ENCODE data around the gene MID1IP1.
A peak's percentile ranks its signal among the peaks of the same experiment; 100 is the strongest.

The MID1IP1 gene

GRCh38 chrX:38799995-38800580, 1.2 kb upstream of the MID1IP1 start:
- WGBS, 2 experiments: 87 to 95% methylated on average over 5 of the region's 5 CpGs

DNA sequence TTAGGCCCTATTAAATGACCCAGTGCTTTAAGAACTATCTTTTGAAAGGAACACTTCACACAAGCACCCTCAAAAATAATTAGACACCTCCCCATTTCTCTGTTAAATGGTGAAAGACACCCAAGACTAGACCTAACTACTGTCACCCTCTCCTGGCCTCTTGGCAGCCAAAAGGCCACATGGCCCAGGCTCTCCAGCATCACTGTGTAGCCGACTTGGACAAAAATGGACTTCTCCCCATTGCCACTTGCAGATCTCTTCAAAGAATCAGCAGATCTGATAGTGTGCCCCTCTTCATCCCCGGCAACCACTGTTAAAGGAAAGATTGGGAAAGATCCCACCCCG, 2.0 kb downstream of the MID1IP1 start:
- no peaks in the 10 kb centered on the region for H3K36me3 ChIP-seq (ENCODE audit: control insufficient read depth, insufficient read depth, low read length)
- 0 to 6% methylated on average over 3 of the region's 3 CpGs for WGBS, 2 experiments
- H3K27me3 ChIP-seq (ENCODE audit: control insufficient read depth, insufficient read depth, low read length, poor library complexity, severe bottlenecking): no peaks in the 10 kb centered on the region
- H3K4me3 ChIP-seq (ENCODE audit: insufficient read depth, low read depth, low read length): peak overlapping the region; percentile 70
- peak overlapping the region; percentile 81 for H3K27ac ChIP-seq (ENCODE audit: insufficient read depth, low read depth, low read length, poor library complexity, severe bottlenecking)
- H3K4me1 ChIP-seq (ENCODE audit: control insufficient read depth, insufficient read depth, low read length): no peaks in the 10 kb centered on the region
- H3K9me3 ChIP-seq (ENCODE audit: control insufficient read depth, low read length): no peaks in the 10 kb centered on the region

More at GRCh38 chrX:38799995-38800580, 1.2 kb upstream of the MID1IP1 start:
- Histone ChIP-seq H3K27ac (ENCODE audit: insufficient read depth, low read depth, low read length, poor library complexity, severe bottlenecking) (no peak overlapping the region), H3K36me3 (ENCODE audit: control insufficient read depth, insufficient read depth, low read length) (no peaks in the 10 kb centered on the region), H3K4me3 (ENCODE audit: insufficient read depth, low read depth, low read length) (no peak overlapping the region), H3K4me1 (ENCODE audit: control insufficient read depth, insufficient read depth, low read length) (no peaks in the 10 kb centered on the region), H3K27me3 (ENCODE audit: control insufficient read depth, insufficient read depth, low read length, poor library complexity, severe bottlenecking) (no peaks in the 10 kb centered on the region), H3K9me3 (ENCODE audit: control insufficient read depth, low read length) (no peaks in the 10 kb centered on the region)

GRCh38 chrX:38803588-38804431, 2.6 kb downstream of the MID1IP1 start:
- no peaks in the 10 kb centered on the region for H3K9me3 ChIP-seq (ENCODE audit: control insufficient read depth, low read length)
- H3K36me3 ChIP-seq (ENCODE audit: control insufficient read depth, insufficient read depth, low read length): no peaks in the 10 kb centered on the region
- H3K4me3 ChIP-seq (ENCODE audit: insufficient read depth, low read depth, low read length): peak overlapping the region; percentile 70
- 0% methylated on average over 64 of the region's 64 CpGs for WGBS, 2 experiments
- no peaks in the 10 kb centered on the region for H3K4me1 ChIP-seq (ENCODE audit: control insufficient read depth, insufficient read depth, low read length)
- H3K27ac ChIP-seq (ENCODE audit: insufficient read depth, low read depth, low read length, poor library complexity, severe bottlenecking): peak overlapping the region; percentile 81
- H3K27me3 ChIP-seq (ENCODE audit: control insufficient read depth, insufficient read depth, low read length, poor library complexity, severe bottlenecking): no peaks in the 10 kb centered on the region

GRCh38 chrX:38804432-38804681, 3.1 kb downstream of the MID1IP1 start:
- no peaks in the 10 kb centered on the region for H3K9me3 ChIP-seq (ENCODE audit: control insufficient read depth, low read length)
- H3K4me1 ChIP-seq (ENCODE audit: control insufficient read depth, insufficient read depth, low read length): peaks cover under 1% of the 10 kb centered on the region
- no peaks in the 10 kb centered on the region for H3K36me3 ChIP-seq (ENCODE audit: control insufficient read depth, insufficient read depth, low read length)
- H3K27ac ChIP-seq (ENCODE audit: insufficient read depth, low read depth, low read length, poor library complexity, severe bottlenecking): peak overlapping the region; percentile 36
- peak overlapping the region; percentile 70 for H3K4me3 ChIP-seq (ENCODE audit: insufficient read depth, low read depth, low read length)
- WGBS, 2 experiments: 0 to 1% methylated on average over 19 of the region's 19 CpGs
- H3K27me3 ChIP-seq (ENCODE audit: control insufficient read depth, insufficient read depth, low read length, poor library complexity, severe bottlenecking): no peaks in the 10 kb centered on the region

DNA sequence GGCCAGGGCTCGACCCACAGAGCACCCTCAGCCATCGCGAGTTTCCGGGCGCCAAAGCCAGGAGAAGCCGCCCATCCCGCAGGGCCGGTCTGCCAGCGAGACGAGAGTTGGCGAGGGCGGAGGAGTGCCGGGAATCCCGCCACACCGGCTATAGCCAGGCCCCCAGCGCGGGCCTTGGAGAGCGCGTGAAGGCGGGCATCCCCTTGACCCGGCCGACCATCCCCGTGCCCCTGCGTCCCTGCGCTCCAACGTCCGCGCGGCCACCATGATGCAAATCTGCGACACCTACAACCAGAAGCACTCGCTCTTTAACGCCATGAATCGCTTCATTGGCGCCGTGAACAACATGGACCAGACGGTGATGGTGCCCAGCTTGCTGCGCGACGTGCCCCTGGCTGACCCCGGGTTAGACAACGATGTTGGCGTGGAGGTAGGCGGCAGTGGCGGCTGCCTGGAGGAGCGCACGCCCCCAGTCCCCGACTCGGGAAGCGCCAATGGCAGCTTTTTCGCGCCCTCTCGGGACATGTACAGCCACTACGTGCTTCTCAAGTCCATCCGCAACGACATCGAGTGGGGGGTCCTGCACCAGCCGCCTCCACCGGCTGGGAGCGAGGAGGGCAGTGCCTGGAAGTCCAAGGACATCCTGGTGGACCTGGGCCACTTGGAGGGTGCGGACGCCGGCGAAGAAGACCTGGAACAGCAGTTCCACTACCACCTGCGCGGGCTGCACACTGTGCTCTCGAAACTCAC, 3.6 kb downstream of the MID1IP1 start:
- Histone ChIP-seq H3K27ac (ENCODE audit: insufficient read depth, low read depth, low read length, poor library complexity, severe bottlenecking) (peak overlapping the region; percentile 36), H3K4me3 (ENCODE audit: insufficient read depth, low read depth, low read length) (peak overlapping the region; percentile 70), H3K9me3 (ENCODE audit: control insufficient read depth, low read length) (no peaks in the 10 kb centered on the region), H3K4me1 (ENCODE audit: control insufficient read depth, insufficient read depth, low read length) (peaks cover 5% of the 10 kb centered on the region), H3K27me3 (ENCODE audit: control insufficient read depth, insufficient read depth, low read length, poor library complexity, severe bottlenecking) (no peaks in the 10 kb centered on the region), H3K36me3 (ENCODE audit: control insufficient read depth, insufficient read depth, low read length) (no peaks in the 10 kb centered on the region)
- 1% methylated on average over 66 of the region's 66 CpGs for WGBS, 2 experiments

GRCh38 chrX:38805432-38806389, 4.5 kb downstream of the MID1IP1 start:
- 1% methylated on average over 30 to 38 of the region's 41 CpGs for WGBS, 2 experiments
- no peaks in the 10 kb centered on the region for H3K36me3 ChIP-seq (ENCODE audit: control insufficient read depth, insufficient read depth, low read length)
- H3K4me3 ChIP-seq (ENCODE audit: insufficient read depth, low read depth, low read length): peak overlapping the region; percentile 70
- no peaks in the 10 kb centered on the region for H3K9me3 ChIP-seq (ENCODE audit: control insufficient read depth, low read length)
- no peaks in the 10 kb centered on the region for H3K27me3 ChIP-seq (ENCODE audit: control insufficient read depth, insufficient read depth, low read length, poor library complexity, severe bottlenecking)
- peak overlapping the region; percentile 44 for H3K27ac ChIP-seq (ENCODE audit: insufficient read depth, low read depth, low read length, poor library complexity, severe bottlenecking)
- peaks cover 5% of the 10 kb centered on the region for H3K4me1 ChIP-seq (ENCODE audit: control insufficient read depth, insufficient read depth, low read length)

GRCh38 chrX:38806875-38807621, 5.8 kb downstream of the MID1IP1 start:
- Histone ChIP-seq H3K27me3 (ENCODE audit: control insufficient read depth, insufficient read depth, low read length, poor library complexity, severe bottlenecking) (no peaks in the 10 kb centered on the region), H3K36me3 (ENCODE audit: control insufficient read depth, insufficient read depth, low read length) (no peaks in the 10 kb centered on the region), H3K4me1 (ENCODE audit: control insufficient read depth, insufficient read depth, low read length) (peaks cover 5% of the 10 kb centered on the region), H3K27ac (ENCODE audit: insufficient read depth, low read depth, low read length, poor library complexity, severe bottlenecking) (no peak overlapping the region), H3K4me3 (ENCODE audit: insufficient read depth, low read depth, low read length) (peak overlapping the region; percentile 70), H3K9me3 (ENCODE audit: control insufficient read depth, low read length) (no peaks in the 10 kb centered on the region)
- 47 to 69% methylated on average over 7 of the region's 7 CpGs for WGBS, 2 experiments

DNA sequence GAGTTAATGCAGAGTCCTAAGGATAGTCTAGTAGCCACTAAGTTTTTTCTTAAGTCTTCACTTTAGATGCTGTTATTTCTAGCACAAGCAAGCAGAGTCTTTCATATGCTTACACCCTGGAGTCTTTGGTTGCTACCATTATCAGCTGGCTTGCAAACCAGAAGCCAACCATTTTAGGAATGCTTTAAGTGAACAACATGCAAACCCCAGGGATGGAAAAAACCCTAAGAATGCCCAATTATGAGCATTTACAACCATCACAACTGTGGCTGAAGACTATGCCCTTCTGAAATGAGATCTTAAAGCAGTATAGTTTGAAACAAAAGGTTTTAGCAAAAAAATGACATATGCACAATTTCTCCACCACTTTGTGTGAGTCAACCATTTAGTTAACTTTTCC, 6.6 kb downstream of the MID1IP1 start:
- Histone ChIP-seq H3K4me3 (ENCODE audit: insufficient read depth, low read depth, low read length) (no peak overlapping the region), H3K36me3 (ENCODE audit: control insufficient read depth, insufficient read depth, low read length) (no peaks in the 10 kb centered on the region), H3K27ac (ENCODE audit: insufficient read depth, low read depth, low read length, poor library complexity, severe bottlenecking) (no peak overlapping the region), H3K4me1 (ENCODE audit: control insufficient read depth, insufficient read depth, low read length) (peaks cover 5% of the 10 kb centered on the region), H3K9me3 (ENCODE audit: control insufficient read depth, low read length) (no peaks in the 10 kb centered on the region), H3K27me3 (ENCODE audit: control insufficient read depth, insufficient read depth, low read length, poor library complexity, severe bottlenecking) (no peaks in the 10 kb centered on the region)

- H3K27me3 ChIP-seq (ENCODE audit: control insufficient read depth, insufficient read depth, low read length, poor library complexity, severe bottlenecking): no peaks in the 10 kb centered on the region
- H3K4me1 ChIP-seq (ENCODE audit: control insufficient read depth, insufficient read depth, low read length): peaks cover 5% of the 10 kb centered on the region
- no peak overlapping the region for H3K27ac ChIP-seq (ENCODE audit: insufficient read depth, low read depth, low read length, poor library complexity, severe bottlenecking)
- no peaks in the 10 kb centered on the region for H3K36me3 ChIP-seq (ENCODE audit: control insufficient read depth, insufficient read depth, low read length)
- no peaks in the 10 kb centered on the region for H3K9me3 ChIP-seq (ENCODE audit: control insufficient read depth, low read length)
- no peak overlapping the region for H3K4me3 ChIP-seq (ENCODE audit: insufficient read depth, low read depth, low read length)
- WGBS, 2 experiments: 82 to 97% methylated on average over 2 to 3 of the region's 3 CpGs
These were observed 10.4 kb downstream of the MID1IP1 start for GRCh38 chrX:38811515-38812243.
